PC-9 (cell line): ENCODE measurements around the gene DOCK3. TPM values are rescaled to one million over a fixed set of nuclear protein-coding genes. Genes with fewer than 3 reads are reported as not detected.
"Not testable (repeated sequence)": the region's sequence is repeated elsewhere in the genome, so short reads cannot be mapped to it uniquely, and the experiment has no call there.

Experiments
- BruUV-seq: library from RNA; stranded (reverse); fragments of 400-500 nt; replicated peaks from 2 replicates; lab custom pipeline; 2021; lab: Mats Ljungman, UMichigan
- CTCF ChIA-PET: fragments of 300-600 bp; sonication (Branson Sonifier 250); formaldehyde crosslinking; loops from one replicate; lab custom pipeline; 2022; ENCODE audit warnings: antibody characterized with exemption; lab: Charles Lee
- POLR2A ChIA-PET: fragments of 300-600 bp; sonication (Branson Sonifier 250); formaldehyde crosslinking; loops from one replicate; lab custom pipeline; 2022; ENCODE audit warnings: antibody characterized with exemption; ENCODE audit not compliant: unreplicated experiment; lab: Charles Lee
- DNase-seq, 2 experiments: peaks; one replicate each; pipeline versions ENCODE4 v3.0.0 to v3.0.0-alpha.2; 2015 to 2022; ENCODE audit warnings: mixed read lengths in 1 of 2
- H2AFZ ChIP-seq: fragments of 200-600 bp; sonication (generic); 2 replicates; pipeline ENCODE4 v1.8.1; 2017; ENCODE audit warnings: antibody characterized with exemption
- H3F3A ChIP-seq: fragments of 200-600 bp; sonication (generic); 2 replicates; pipeline ENCODE4 v1.8.1; 2017; ENCODE audit warnings: antibody characterized with exemption, mild to moderate bottlenecking, low read depth; ENCODE audit not compliant: insufficient read depth
- H3K27ac ChIP-seq: fragments of 200-600 bp; sonication (generic); 2 replicates; pipeline ENCODE4 v1.6.1; 2016; ENCODE audit warnings: mixed run types
- H3K27me3 ChIP-seq: fragments of 200-600 bp; sonication (generic); 2 replicates; pipeline ENCODE4 v1.6.1; 2016; ENCODE audit warnings: low read depth, mixed run types; ENCODE audit not compliant: insufficient read depth
- H3K36me3 ChIP-seq: fragments of 200-600 bp; sonication (generic); 2 replicates; pipeline ENCODE4 v1.6.1; 2016; ENCODE audit warnings: low read depth, mixed run types
- H3K4me1 ChIP-seq: fragments of 200-600 bp; sonication (generic); replicated peaks from 2 replicates; pipeline ENCODE4 v1.6.1; 2016; ENCODE audit warnings: mixed run types; ENCODE audit not compliant: insufficient read depth
- H3K4me2 ChIP-seq: fragments of 200-600 bp; sonication (generic); 2 replicates; pipeline ENCODE4 v1.6.1; 2017; ENCODE audit warnings: mixed run types
- H3K4me3 ChIP-seq: fragments of 200-600 bp; sonication (generic); 2 replicates; pipeline ENCODE4 v1.6.1; 2016; ENCODE audit warnings: mixed run types
- H3K79me2 ChIP-seq: fragments of 200-600 bp; sonication (generic); 2 replicates; pipeline ENCODE4 v1.6.1; 2017; ENCODE audit warnings: low read depth, mixed run types
- H3K9me2 ChIP-seq: fragments of 200-600 bp; sonication (generic); 2 replicates; pipeline ENCODE4 v1.8.1; 2017; ENCODE audit warnings: mild to moderate bottlenecking; ENCODE audit not compliant: insufficient read depth
- H3K9me3 ChIP-seq: fragments of 200-600 bp; sonication (generic); 2 replicates; pipeline ENCODE4 v1.8.1; 2016; ENCODE audit warnings: low read depth; ENCODE audit not compliant: insufficient read depth
- H4K20me1 ChIP-seq: fragments of 200-600 bp; sonication (generic); 2 replicates; pipeline ENCODE4 v1.8.1; 2017; ENCODE audit not compliant: insufficient read depth
- EZH2 ChIP-seq: fragments of 200-600 bp; sonication (generic); IDR thresholded peaks from 2 replicates; pipeline ENCODE4 v1.8.0; 2017; ENCODE audit warnings: antibody characterized with exemption, low read depth
- intact Hi-C: fragments of 100-400 bp; cut with micrococcal nuclease; formaldehyde crosslinking; loops from one replicate; pipeline ENCODE4 v1.10.0; 2022; ENCODE audit not compliant: unreplicated experiment
- total RNA-seq: library from RNA; stranded (reverse); gene quantifications from 2 replicates; pipeline ENCODE4 v1.2.3, GENCODE V29; 2021
- TF ChIP-seq, protein P1 (sequence below): fragments of 200-600 bp; sonication (generic); conservative IDR thresholded peaks from 2 replicates; pipeline ENCODE4 v1.6.1; 2017; ENCODE audit warnings: mixed run types, antibody characterized with exemption, mild to moderate bottlenecking, moderate library complexity

DOCK3 gene
- total RNA-seq, 1 experiment from 2014 or later, result 16.9 TPM

DNA sequence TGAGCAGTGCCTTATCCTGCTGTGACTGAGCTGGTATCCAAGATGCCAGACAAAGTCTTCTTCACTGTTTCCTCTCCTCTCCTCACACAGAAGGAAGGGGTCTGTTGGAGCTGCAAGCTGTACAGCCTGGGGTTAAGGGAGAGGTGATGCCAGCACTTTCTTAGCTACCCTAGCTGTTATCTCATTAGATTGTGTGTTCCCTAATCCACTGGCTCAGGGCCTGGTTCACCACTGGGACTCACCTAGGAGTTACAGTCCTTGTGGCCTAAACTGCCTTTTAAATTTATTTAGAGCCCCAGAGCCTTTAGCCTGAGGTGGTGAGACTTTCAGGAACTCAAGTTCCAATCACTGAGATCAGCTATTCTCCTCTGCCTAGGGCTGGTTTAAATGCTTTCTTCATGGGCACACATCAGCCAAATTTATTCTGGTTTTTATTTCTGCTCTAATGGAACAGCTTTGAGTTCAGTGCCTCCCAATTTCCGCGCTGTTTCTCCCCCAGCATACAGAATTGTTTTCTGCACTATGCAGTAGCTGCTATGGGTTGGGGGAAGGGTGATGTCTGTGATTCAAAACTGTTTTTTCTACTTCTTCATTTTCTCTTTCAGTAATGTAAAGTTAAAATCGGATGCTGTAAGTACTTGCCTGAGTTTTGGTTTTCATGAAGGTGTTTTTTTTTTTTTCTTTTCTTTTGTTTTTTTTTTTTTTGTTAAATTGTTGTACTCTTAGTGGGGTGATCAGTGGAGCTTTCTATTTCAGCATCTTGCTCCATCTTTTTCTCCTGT lies 198.8 kb downstream of the DOCK3 start:
- no peaks in the 10 kb centered on the region for H3K36me3 ChIP-seq
- no peak for DNase-seq
- H3K27ac ChIP-seq, result no peak overlapping the region
- H3K4me1 ChIP-seq, result 0 out of 2 replicates have a peak, but pooled peaks cover 9% of the 10 kb centered on the region
- no peaks in the 10 kb centered on the region for H3K9me2 ChIP-seq
- H3K27me3 ChIP-seq, result no peaks in the 10 kb centered on the region
- intact Hi-C loops, result no loop called here
- BruUV-seq, result no TSS peak
- no peak overlapping the region for H3K4me3 ChIP-seq
- no peaks in the 10 kb centered on the region for H4K20me1 ChIP-seq
- TF ChIP-seq, protein P1, sequence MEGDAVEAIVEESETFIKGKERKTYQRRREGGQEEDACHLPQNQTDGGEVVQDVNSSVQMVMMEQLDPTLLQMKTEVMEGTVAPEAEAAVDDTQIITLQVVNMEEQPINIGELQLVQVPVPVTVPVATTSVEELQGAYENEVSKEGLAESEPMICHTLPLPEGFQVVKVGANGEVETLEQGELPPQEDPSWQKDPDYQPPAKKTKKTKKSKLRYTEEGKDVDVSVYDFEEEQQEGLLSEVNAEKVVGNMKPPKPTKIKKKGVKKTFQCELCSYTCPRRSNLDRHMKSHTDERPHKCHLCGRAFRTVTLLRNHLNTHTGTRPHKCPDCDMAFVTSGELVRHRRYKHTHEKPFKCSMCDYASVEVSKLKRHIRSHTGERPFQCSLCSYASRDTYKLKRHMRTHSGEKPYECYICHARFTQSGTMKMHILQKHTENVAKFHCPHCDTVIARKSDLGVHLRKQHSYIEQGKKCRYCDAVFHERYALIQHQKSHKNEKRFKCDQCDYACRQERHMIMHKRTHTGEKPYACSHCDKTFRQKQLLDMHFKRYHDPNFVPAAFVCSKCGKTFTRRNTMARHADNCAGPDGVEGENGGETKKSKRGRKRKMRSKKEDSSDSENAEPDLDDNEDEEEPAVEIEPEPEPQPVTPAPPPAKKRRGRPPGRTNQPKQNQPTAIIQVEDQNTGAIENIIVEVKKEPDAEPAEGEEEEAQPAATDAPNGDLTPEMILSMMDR, result no peak
- no peak for TF ChIP-seq EZH2
- no peak overlapping the region for H2AFZ ChIP-seq
- POLR2A ChIA-PET, result no interaction called here
- H3F3A ChIP-seq, result no peaks in the 10 kb centered on the region
- no peaks in the 10 kb centered on the region for H3K79me2 ChIP-seq
- CTCF ChIA-PET, result no interaction called here
- no peaks in the 10 kb centered on the region for H3K9me3 ChIP-seq
- H3K4me2 ChIP-seq, result no peak overlapping the region

DNA sequence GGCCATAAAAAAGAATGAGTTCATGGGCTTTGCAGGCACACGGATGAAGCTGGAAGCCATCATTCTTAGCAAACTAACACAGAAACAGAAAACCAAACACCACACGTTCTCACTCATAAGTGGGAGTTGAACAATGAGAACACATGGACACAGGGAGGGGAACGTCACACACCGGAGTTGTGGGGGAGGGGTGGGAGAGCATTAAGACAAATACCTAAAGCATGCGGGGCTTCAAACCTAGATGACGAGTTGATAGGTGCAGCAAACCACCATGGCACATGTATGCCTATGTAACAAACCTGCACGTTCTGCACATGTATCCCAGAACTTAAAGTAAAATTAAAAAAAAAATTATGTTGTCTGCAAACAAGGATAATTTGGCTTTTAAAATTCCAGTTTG lies 200.1 kb downstream of the DOCK3 start:
- CTCF ChIA-PET, H3F3A ChIP-seq, intact Hi-C loops, H3K4me3 ChIP-seq, H3K79me2 ChIP-seq, H3K36me3 ChIP-seq, DNase-seq, H3K4me2 ChIP-seq, H4K20me1 ChIP-seq, H3K9me3 ChIP-seq, H3K9me2 ChIP-seq, BruUV-seq, H3K4me1 ChIP-seq, H2AFZ ChIP-seq, H3K27ac ChIP-seq, POLR2A ChIA-PET, H3K27me3 ChIP-seq: not testable (repeated sequence)

DNA sequence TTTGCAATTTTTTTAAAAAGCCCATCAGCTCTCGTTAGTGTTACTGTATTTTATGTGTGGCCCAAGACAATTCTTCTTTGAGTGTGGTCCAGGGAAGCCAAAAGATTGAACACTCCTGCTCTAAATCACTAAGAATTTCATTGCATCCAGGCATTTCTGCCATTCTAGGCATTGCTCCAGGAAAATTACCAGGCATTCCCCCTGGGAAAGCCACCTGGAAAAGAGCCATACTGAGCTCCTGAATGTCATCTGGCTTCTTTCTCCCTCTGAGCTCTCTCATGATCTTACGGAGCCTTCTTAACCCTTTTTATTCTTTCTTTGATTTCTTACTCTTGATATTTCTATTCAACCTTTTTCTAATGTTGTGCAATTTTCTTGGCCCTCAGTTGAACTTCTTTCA lies 202.2 kb downstream of the DOCK3 start:
- intact Hi-C loops, result no loop called here
- H3K4me1 ChIP-seq, result 0 out of 2 replicates have a peak, but pooled peaks cover 9% of the 10 kb centered on the region

DNA sequence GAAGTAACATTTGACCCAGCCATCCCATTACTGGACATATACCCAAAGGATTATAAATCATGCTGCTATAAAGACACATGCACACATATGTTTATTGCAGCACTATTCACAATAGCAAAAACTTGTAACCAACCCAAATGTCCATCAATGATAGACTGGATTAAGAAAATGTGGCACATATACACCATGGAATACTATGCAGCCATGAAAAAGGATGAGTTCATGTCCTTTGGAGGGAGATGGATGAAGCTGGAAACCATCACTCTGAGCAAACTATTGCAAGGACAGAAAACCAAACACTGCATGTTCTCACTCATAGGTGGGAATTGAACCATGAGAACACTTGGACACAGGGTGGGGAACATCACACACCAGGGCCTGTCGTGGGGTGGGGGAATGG lies 208.0 kb downstream of the DOCK3 start:
- H4K20me1 ChIP-seq, H3K9me3 ChIP-seq, H3K9me2 ChIP-seq, CTCF ChIA-PET, H3K4me3 ChIP-seq, POLR2A ChIA-PET, H3K27me3 ChIP-seq, BruUV-seq, H3F3A ChIP-seq, DNase-seq, H3K27ac ChIP-seq, H3K4me1 ChIP-seq, H3K4me2 ChIP-seq, intact Hi-C loops, H3K79me2 ChIP-seq, H2AFZ ChIP-seq, H3K36me3 ChIP-seq: not testable (repeated sequence)

More for the DNA sequence above, 202.2 kb downstream of the DOCK3 start:
- no peaks in the 10 kb centered on the region for H3K79me2 ChIP-seq
- no peaks in the 10 kb centered on the region for H3K9me2 ChIP-seq
- H3K27me3 ChIP-seq, result no peaks in the 10 kb centered on the region
- H3K36me3 ChIP-seq, result no peaks in the 10 kb centered on the region
- H2AFZ ChIP-seq, result no peak overlapping the region
- H3K4me3 ChIP-seq, result no peak overlapping the region
- no peak overlapping the region for H3K27ac ChIP-seq
- BruUV-seq, result no TSS peak
- no peak for TF ChIP-seq EZH2
- TF ChIP-seq, protein P1, result no peak
- POLR2A ChIA-PET, result no interaction called here
- no peaks in the 10 kb centered on the region for H3F3A ChIP-seq
- no peaks in the 10 kb centered on the region for H3K9me3 ChIP-seq
- DNase-seq, result no peak
- CTCF ChIA-PET, result no interaction called here
- no peak overlapping the region for H3K4me2 ChIP-seq
- no peaks in the 10 kb centered on the region for H4K20me1 ChIP-seq
